ENCODE data around the gene CPAMD8.

GRCh38 chr19:17075035-17075863 is 48.6 kb upstream of the CPAMD8 start, which contains the start of the genes HAUS8 and MYO9B:
- peak; percentile 68 for TF ChIP-seq YY1 (IDR thresholded peaks at IDR 0.05; ENCODE audit: insufficient read depth, insufficient read length)
- TF ChIP-seq ZNF274 (IDR thresholded peaks at IDR 0.05; ENCODE audit: low read depth, low read length) = no peak
